Tibial nerve (tissue), 4 donors: ENCODE measurements around the gene EXOG. TPM values are rescaled to one million over a fixed set of nuclear protein-coding genes. Genes with fewer than 3 reads are reported as not detected.

ENCODE experiments used
- DNase-seq, 2 donors: peaks; one replicate each; pipeline ENCODE4 v3.0.0-alpha.2; 2019; ENCODE audit warnings: low spot score in 2 of 2
- H3K27ac ChIP-seq, 4 donors: fragments of 200-600 bp; sonication (generic) in 3 of 4; one replicate each; pipeline ENCODE4 v1.5.1; 2017 to 2019; ENCODE audit warnings: mild to moderate bottlenecking in 1 of 4
- H3K27me3 ChIP-seq, 2 donors: fragments of 200-600 bp; sonication (generic) in 1 of 2; one replicate each; pipeline versions ENCODE4 v1.5.1 to v1.6.0; 2017 to 2019
- H3K36me3 ChIP-seq, 3 donors: fragments of 200-600 bp; sonication (generic); one replicate each; pipeline ENCODE4 v1.5.1; 2018 to 2019
- H3K4me1 ChIP-seq, 4 donors: fragments of 200-600 bp; sonication (generic) in 3 of 4; one replicate each; pipeline ENCODE4 v1.5.1; 2017 to 2019
- H3K4me3 ChIP-seq, 4 donors: fragments of 200-600 bp; sonication (generic) in 3 of 4; one replicate each; pipeline ENCODE4 v1.5.1; 2017 to 2019; ENCODE audit warnings: mild to moderate bottlenecking in 1 of 4, moderate library complexity in 1 of 4
- H3K9me3 ChIP-seq, 4 donors: fragments of 200-600 bp; sonication (generic) in 3 of 4; one replicate each; pipeline ENCODE4 v1.5.1; 2017 to 2019
- CTCF ChIP-seq, 5 experiments: fragments of 200-600 bp in 3 of 5; fragments of 450-650 bp in 2 of 5; sonication (generic) in 3 of 5; IDR thresholded peaks; one replicate each; pipeline ENCODE4 v1.5.1; 2016 to 2019; ENCODE audit warnings: antibody characterized with exemption in 5 of 5, mild to moderate bottlenecking in 3 of 5, moderate library complexity in 2 of 5
- EP300 ChIP-seq, 2 donors: sonication (generic); formaldehyde crosslinking; IDR thresholded peaks; one replicate each; pipeline ENCODE4 v1.6.1; 2017; ENCODE audit warnings: antibody characterized with exemption in 2 of 2, mild to moderate bottlenecking in 1 of 2
- POLR2A ChIP-seq, 2 donors: fragments of 450-650 bp; IDR thresholded peaks; one replicate each; pipeline ENCODE4 v1.6.1; 2017; ENCODE audit warnings: antibody characterized with exemption in 2 of 2, mild to moderate bottlenecking in 2 of 2, moderate library complexity in 2 of 2
- WGBS, 2 donors: methylation state at CpG; one replicate each; pipeline ENCODE4 v1.1.5; 2018; 5-methylcytosine and 5-hydroxymethylcytosine counted together
- total RNA-seq, 4 donors: library from RNA; depleted of rRNA; stranded (reverse); fragments of >200 nt; gene quantifications; one replicate each; pipeline ENCODE4 v1.1.0, GENCODE V29; 2016

EXOG gene
- total RNA-seq, 4 donors from 2014 or later: 9.9 to 21.9 (median 20.9) TPM

- Histone ChIP-seq H3K4me1 (peaks cover 0 to 35% (median 0%) of the 10 kb centered on the region in 4 donors), H3K4me3 (no peak overlapping the region), H3K36me3 (peaks cover 0 to 35% (median 2%) of the 10 kb centered on the region in 3 donors), H3K9me3 (no peaks in the 10 kb centered on the region), H3K27ac (no peak overlapping the region), H3K27me3 (no peaks in the 10 kb centered on the region)
- WGBS, 2 donors: 82 to 85% methylated on average over 6 of the region's 6 CpGs
- TF ChIP-seq POLR2A (IDR thresholded peaks at IDR 0.05): no peak
- no peak for TF ChIP-seq EP300 (IDR thresholded peaks at IDR 0.05)
- TF ChIP-seq CTCF (IDR thresholded peaks at IDR 0.05): no peak
- DNase-seq: no peak
These were observed 20.4 kb upstream of the EXOG start for GRCh38 chr3:38475716-38476115.

DNA sequence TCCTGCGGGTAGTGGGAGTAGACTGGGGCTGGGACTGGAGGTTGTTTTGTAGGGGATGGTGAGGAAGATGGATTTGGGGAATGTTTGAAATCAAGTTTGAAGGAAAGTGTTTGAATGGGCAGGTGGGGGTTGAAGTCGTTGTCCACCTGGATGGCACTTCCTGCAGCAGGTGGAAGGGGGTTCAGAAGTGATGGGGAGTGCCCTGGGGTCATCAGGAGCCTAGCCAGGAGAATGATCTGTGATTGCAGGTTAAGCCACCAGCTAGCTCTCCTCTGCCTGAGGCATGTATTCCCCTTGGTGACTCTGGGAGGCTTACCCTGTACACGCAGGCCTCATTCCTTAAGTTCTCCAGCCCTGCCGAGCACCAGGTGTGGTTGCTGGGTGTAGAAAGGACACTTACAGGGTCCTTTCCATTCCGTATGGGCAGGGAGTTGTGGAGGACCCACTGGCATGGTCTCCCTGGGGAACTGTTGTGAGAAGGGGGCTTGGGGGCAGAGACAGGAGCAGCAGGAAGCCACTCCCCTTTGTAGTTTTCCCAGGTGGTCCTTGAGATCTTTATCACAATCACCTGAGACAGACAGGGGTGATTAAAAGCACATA is 19.9 kb upstream of the EXOG start:
- WGBS, 2 donors: 79 to 90% methylated on average over 4 of the region's 5 CpGs
- no peak for TF ChIP-seq EP300 (IDR thresholded peaks at IDR 0.05)
- no peak for TF ChIP-seq CTCF (IDR thresholded peaks at IDR 0.05)
- TF ChIP-seq POLR2A (IDR thresholded peaks at IDR 0.05): no peak
- H3K4me3 ChIP-seq: no peak overlapping the region
- DNase-seq: no peak
- H3K9me3 ChIP-seq: no peaks in the 10 kb centered on the region
- H3K4me1 ChIP-seq: peaks cover 0 to 30% (median 0%) of the 10 kb centered on the region in 4 donors
- peaks cover 0 to 40% (median 3%) of the 10 kb centered on the region in 3 donors for H3K36me3 ChIP-seq
- H3K27me3 ChIP-seq: no peaks in the 10 kb centered on the region
- no peak overlapping the region for H3K27ac ChIP-seq

- Histone ChIP-seq H3K9me3 (no peaks in the 10 kb centered on the region), H3K36me3 (peaks cover 1 to 49% (median 3%) of the 10 kb centered on the region in 3 donors), H3K27ac (no peak overlapping the region), H3K27me3 (no peaks in the 10 kb centered on the region), H3K4me1 (peaks cover 0 to 25% (median 0%) of the 10 kb centered on the region in 4 donors), H3K4me3 (no peak overlapping the region)
- DNase-seq: no peak
- 81 to 90% methylated on average over 21 of the region's 21 CpGs for WGBS, 2 donors
- TF ChIP-seq CTCF (IDR thresholded peaks at IDR 0.05): no peak
These were observed 18.9 kb upstream of the EXOG start for GRCh38 chr3:38477057-38477820.

- H3K36me3 ChIP-seq: peaks cover 6 to 56% (median 8%) of the 10 kb centered on the region in 3 donors
These were observed 18.2 kb upstream of the EXOG start for GRCh38 chr3:38477839-38478450.

More at GRCh38 chr3:38477839-38478450, 18.2 kb upstream of the EXOG start:
- TF ChIP-seq POLR2A (IDR thresholded peaks at IDR 0.05) (no peak), EP300 (IDR thresholded peaks at IDR 0.05) (no peak), CTCF (IDR thresholded peaks at IDR 0.05) (no peak)
- peaks cover 0 to 18% (median 0%) of the 10 kb centered on the region in 4 donors for H3K4me1 ChIP-seq
- no peaks in the 10 kb centered on the region for H3K9me3 ChIP-seq
- H3K27ac ChIP-seq: no peak overlapping the region
- H3K4me3 ChIP-seq: no peak overlapping the region
- DNase-seq: no peak
- whole genome bisulfite sequencing, 2 donors: 72 to 86% methylated on average over 9 to 15 of the region's 15 CpGs
- no peaks in the 10 kb centered on the region for H3K27me3 ChIP-seq
